ENCODE measurements around the gene ITGA5. TPM values are rescaled to one million over a fixed set of nuclear protein-coding genes. Genes with fewer than 3 reads are reported as not detected.
A peak's percentile ranks its signal among the peaks of the same experiment; 100 is the strongest.

The ITGA5 gene
- total and polyA plus RNA-seq, 10 donors, result 7.0 to 44.9 (median 28.2) TPM

DNA sequence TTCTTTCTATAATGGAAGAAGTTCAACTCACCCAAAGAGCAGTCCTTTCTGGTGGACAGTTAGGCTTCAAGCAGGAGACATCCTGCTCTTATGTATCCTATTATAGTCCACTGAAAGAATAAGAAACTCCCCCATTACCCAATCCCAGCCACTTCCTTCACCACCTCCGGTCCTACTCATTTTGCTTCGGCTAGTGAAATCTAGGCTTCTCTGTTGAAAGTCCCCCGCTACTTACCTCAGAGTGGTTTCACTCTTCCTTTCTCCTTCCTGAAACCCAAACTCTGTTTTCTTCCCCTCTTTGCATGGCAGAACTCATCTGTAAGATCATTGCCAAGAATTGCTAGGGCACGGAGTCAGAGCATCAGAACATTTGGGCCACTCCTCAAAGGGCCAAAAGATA, 54.7 kb downstream of the ITGA5 start, which contains the start of gene GPR84:
Gene GPR84 (minus strand): TSS at position 74 of the 400 bp plus-strand sequence. CDS start 635 bp downstream, outside the sequence.
- no peaks in the 10 kb centered on the region for H3K27me3 ChIP-seq (replicated peaks in 1 of 7)
- DNase-seq, result no peak
- intact Hi-C loops (cut with DNase I; ENCODE audit: low total_unique reads), result loop anchor here (10.0 kb wide), 2 partner anchors 110 to 150 kb away; no protein-coding TSS in a partner anchor
- H3K4me3 ChIP-seq, result peak within 1 kb of the TSS in 2 of 8 donors; percentile 0 to 8
- H3K36me3 ChIP-seq, result no peaks in the 10 kb centered on the region
- TF ChIP-seq POLR2AphosphoS5 (IDR thresholded peaks at IDR 0.05), result peak in 1 of 3 donors; percentile 7
- no peak for TF ChIP-seq POLR2A (IDR thresholded peaks at IDR 0.05)
- no peaks in the 10 kb centered on the region for H3K9me3 ChIP-seq
- peak within 1 kb of the TSS in 7 of 8 donors; percentile 8 to 80 (median 64) for H3K27ac ChIP-seq
- H3K4me1 ChIP-seq, result peaks cover 3 to 82% (median 42%) of the 10 kb centered on the region in 6 donors
- 17 to 36% (median 19%) methylated on average over 4 of the region's 4 CpGs for WGBS, 5 donors

DNA sequence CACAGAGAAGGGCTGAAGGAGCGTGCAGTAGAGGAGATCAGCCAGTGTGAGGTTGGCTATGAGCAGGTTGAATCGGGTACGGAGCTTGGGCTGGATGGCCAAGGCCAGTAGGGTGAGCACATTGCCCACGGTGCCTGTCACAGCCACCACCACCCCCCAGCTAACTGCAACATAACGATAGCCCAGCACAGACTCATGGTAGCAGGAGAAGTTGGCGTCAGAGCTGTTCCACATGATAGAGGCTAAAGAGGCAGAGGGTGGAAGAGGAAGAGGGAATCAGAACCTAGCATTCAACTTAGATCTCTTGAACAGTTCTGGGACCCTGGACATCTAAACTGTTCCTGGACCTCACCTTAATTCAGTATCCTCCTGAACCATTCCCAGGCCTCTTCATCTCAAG, 55.4 kb downstream of the ITGA5 start:
- DNase-seq, result no peak
- WGBS, 5 donors, result 64 to 88% (median 76%) methylated on average over 6 of the region's 6 CpGs
- Histone ChIP-seq H3K27ac (peak overlapping the region in 5 of 8 donors; percentile 33 to 80 (median 72)), H3K4me1 (peaks cover 3 to 80% (median 36%) of the 10 kb centered on the region in 6 donors), H3K27me3 (replicated peaks in 1 of 7) (no peaks in the 10 kb centered on the region), H3K36me3 (no peaks in the 10 kb centered on the region), H3K4me3 (peak overlapping the region in 2 of 8 donors; percentile 0 to 4), H3K9me3 (no peaks in the 10 kb centered on the region)
- no peak for TF ChIP-seq POLR2AphosphoS5 (IDR thresholded peaks at IDR 0.05)
- TF ChIP-seq, protein P1, sequence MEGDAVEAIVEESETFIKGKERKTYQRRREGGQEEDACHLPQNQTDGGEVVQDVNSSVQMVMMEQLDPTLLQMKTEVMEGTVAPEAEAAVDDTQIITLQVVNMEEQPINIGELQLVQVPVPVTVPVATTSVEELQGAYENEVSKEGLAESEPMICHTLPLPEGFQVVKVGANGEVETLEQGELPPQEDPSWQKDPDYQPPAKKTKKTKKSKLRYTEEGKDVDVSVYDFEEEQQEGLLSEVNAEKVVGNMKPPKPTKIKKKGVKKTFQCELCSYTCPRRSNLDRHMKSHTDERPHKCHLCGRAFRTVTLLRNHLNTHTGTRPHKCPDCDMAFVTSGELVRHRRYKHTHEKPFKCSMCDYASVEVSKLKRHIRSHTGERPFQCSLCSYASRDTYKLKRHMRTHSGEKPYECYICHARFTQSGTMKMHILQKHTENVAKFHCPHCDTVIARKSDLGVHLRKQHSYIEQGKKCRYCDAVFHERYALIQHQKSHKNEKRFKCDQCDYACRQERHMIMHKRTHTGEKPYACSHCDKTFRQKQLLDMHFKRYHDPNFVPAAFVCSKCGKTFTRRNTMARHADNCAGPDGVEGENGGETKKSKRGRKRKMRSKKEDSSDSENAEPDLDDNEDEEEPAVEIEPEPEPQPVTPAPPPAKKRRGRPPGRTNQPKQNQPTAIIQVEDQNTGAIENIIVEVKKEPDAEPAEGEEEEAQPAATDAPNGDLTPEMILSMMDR (IDR thresholded peaks at IDR 0.05 in 8 of 11, conservative IDR thresholded peaks at IDR 0.05 in 3 of 11), result no peak
- TF ChIP-seq POLR2A (IDR thresholded peaks at IDR 0.05), result no peak
- intact Hi-C loops (cut with DNase I; ENCODE audit: low total_unique reads), result loop anchor here (10.0 kb wide), 2 partner anchors 109 to 149 kb away; no protein-coding TSS in a partner anchor

DNA sequence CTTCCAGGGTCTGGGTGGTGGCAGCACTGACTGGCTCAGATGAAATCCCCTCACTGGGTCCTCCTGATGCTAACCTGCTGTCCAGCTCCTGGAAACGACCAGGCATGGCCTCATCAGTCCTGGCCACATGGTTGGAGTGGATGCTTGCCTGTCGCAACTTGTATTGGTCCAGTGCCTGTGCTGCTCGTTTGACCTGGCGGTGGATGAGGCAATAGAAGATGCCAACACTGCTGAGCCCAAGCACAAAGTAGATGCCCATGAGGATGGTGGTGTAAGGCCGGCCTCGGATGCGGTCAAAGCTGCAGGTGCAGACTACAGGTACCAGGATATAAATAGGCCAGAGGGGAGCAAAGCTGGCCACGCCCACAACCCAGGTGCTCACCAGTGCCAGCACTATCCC, 56.0 kb downstream of the ITGA5 start:
- DNase-seq, result no peak
- Histone ChIP-seq H3K27me3 (replicated peaks in 1 of 7) (no peaks in the 10 kb centered on the region), H3K27ac (peak overlapping the region in 2 of 8 donors; percentile 79 to 80), H3K9me3 (no peaks in the 10 kb centered on the region), H3K36me3 (no peaks in the 10 kb centered on the region), H3K4me1 (peaks cover 7 to 80% (median 36%) of the 10 kb centered on the region in 6 donors), H3K4me3 (peak overlapping the region in 2 of 8 donors; percentile 0 to 4)
- 60 to 82% (median 76%) methylated on average over 8 of the region's 8 CpGs for WGBS, 5 donors
- TF ChIP-seq POLR2A (IDR thresholded peaks at IDR 0.05) (no peak), POLR2AphosphoS5 (IDR thresholded peaks at IDR 0.05) (no peak)
- TF ChIP-seq, protein P1 (IDR thresholded peaks at IDR 0.05 in 8 of 11, conservative IDR thresholded peaks at IDR 0.05 in 3 of 11), result no peak
- intact Hi-C loops (cut with DNase I; ENCODE audit: low total_unique reads), result loop anchor here (10.0 kb wide), 2 partner anchors 108 to 148 kb away; no protein-coding TSS in a partner anchor

DNA sequence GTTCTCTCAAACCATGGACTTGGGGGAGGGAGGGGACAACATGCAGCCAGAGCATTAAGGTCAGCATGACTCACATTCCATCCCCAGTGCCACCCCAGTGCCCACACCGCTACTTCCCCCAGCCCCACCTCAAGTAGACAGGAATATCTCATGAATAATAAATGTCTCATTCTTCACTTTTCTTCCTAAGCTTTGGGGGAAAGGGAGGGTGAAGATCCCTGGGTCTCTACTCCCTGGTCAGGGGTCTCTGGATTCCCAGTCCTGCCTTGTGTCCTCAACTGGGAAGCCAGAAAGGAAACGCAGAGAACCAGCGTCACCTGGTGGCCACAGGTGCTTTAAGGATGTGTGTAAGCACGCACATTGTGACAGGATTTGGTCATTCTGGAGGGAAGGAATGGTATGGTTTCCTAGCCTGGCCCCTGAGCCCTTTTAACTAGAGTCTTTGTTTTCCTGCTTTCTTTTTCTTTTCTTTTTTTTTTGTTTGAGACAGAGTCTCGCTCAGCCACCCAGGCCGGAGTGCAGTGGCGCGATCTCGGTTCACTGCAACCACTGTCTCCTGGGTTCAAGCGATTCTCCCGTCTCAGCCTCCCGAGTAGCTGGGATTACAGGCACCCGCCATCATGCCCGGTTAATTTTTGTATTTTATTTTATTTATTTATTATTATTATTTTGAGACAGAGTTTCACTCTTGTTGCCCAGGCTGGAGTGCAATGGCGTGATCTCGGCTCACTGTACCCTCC, 58.2 kb downstream of the ITGA5 start:
- Histone ChIP-seq H3K4me3 (no peak overlapping the region), H3K36me3 (peaks cover 0 to 4% (median 0%) of the 10 kb centered on the region in 6 donors), H3K27me3 (replicated peaks in 1 of 7) (no peaks in the 10 kb centered on the region), H3K9me3 (no peaks in the 10 kb centered on the region), H3K4me1 (peaks cover 7 to 83% (median 33%) of the 10 kb centered on the region in 6 donors), H3K27ac (peak overlapping the region in 2 of 8 donors; percentile 86 to 87)
- WGBS, 5 donors, result 72 to 77% (median 74%) methylated on average over 16 of the region's 16 CpGs
- intact Hi-C loops (cut with DNase I; ENCODE audit: low total_unique reads), result loop anchor here (10.0 kb wide), 2 partner anchors 106 to 146 kb away; no protein-coding TSS in a partner anchor
- TF ChIP-seq, protein P1 (IDR thresholded peaks at IDR 0.05 in 8 of 11, conservative IDR thresholded peaks at IDR 0.05 in 3 of 11), result peak in 10 of 11 experiments; percentile 20 to 76 (median 60)
- no peak for TF ChIP-seq POLR2AphosphoS5 (IDR thresholded peaks at IDR 0.05)
- peak; percentile 86 for DNase-seq

Measured in spleen (tissue), 11 donors.